ENCODE results near the gene PEX11B. TPM values are rescaled to one million over a fixed set of nuclear protein-coding genes. Genes with fewer than 3 reads are reported as not detected.

The PEX11B gene
- total RNA-seq, 1 experiment from 2014 or later, result 21.6 TPM

DNA sequence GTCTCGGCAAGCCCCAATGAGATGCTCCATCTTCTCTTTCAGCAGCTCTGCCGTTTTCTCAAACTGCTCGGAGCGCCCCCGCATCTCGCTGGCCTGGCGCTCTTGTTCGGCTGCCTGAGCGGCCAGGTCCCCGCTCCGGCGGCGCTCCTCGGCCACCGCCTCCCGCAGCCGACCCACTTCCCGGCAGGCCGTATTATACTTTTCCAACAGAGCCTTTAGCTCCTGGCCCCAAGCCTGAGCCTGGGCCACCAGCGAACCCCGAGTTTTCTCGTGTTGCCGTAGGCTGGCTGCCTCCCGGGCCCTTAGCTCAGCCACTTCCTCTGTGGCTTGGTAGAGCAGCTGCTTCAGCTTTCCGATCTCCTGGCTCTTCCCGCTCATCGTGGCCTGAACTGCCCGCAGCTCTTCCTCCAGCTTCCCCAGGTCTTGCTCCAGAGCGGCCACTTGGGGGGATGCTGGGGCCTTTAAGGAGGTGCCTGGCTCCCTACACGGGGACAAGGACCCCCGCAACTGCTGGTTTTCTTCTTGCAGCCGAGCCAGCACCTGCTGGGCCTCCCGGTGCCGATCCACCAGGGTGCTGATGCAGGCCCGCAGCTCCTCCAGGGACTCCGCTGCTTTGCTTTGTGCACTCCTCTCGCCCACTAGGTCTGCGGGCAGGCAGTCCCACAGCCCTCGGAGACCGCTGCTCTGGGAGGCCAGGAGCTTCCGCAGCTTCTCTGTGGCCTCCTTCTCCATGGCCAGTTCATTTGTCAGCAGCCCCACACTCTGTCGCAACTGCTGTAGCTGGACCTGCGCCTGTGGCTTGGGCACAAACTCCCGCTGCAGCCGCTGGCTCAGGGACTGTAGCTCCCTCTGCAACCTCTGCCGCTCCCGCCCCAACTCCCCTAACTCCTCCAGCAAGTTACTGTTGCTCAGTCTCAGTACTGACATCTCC lies 46.3 kb downstream of the PEX11B start:
- no peak for DNase-seq (ENCODE audit: low read depth)

DNA sequence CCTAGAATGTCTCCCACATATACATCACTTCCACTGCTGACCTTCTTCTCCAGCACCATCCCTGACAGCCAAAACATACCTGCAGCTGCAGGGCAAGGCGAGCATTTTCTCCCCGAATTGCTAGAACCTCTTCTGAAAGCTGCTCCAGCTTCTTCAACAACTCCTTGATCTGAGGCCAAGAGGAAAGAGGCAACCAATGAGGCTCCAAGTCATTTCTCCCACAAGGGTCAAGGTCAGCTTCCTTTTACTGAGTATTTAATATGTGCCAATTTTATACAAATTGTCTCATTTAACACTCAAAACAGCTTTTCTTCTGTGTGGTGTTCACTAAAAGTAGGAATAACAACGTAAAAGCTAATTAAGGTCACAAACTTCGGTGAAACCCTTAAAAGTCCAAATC lies 50.3 kb downstream of the PEX11B start:
- no peak for DNase-seq (ENCODE audit: low read depth)

DNA sequence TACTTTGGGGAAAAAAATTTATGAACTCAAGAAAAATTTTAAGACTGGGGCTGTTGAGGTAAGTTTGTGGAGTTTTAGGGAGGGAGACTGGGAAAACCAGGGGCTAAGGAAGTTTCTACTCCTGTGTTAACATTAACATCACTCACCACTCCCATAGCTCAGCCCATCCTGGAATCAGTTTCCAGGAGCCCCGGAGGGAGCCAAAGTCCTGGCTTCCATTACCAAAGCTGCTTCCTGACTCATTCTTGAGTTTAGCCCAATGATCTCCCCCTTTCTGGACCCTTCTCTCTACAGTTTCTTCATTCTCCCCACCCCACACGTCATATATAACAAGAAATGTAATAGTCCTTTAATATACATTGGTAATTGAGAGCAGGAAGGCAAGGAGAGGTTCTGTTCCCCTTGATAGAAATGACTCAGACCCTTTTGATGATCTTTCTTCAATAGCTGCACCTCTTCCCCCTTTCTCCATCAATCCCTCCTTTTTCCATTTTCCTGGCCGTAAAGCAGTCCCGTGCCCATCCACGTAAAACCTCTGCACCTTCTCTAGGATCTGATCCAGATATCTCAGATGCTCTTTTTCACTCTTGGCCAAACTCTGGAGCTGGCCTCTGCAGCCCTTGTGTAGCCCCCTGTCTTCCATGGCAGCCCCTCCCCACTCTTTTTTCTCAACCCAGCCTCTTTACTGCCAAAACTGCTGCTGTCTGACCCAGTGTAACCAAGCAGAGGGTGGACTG lies 55.1 kb downstream of the PEX11B start:
- no peak for DNase-seq (ENCODE audit: low read depth)

Other genes with a start within 250 kb of the PEX11B start
- 0.69 and 1.3 TPM in 2 replicates for gene PDZK1, start 211.3 kb downstream of the PEX11B start, total RNA-seq (2014; rRNA removed; shearing (Covaris generic))
- not detected in 2 replicates for gene CD160, start 199.2 kb downstream of the PEX11B start, total RNA-seq (2014; rRNA removed; shearing (Covaris generic))
- gene RNF115, start 94.6 kb downstream of the PEX11B start, total RNA-seq (2014; rRNA removed; shearing (Covaris generic)), result 7.2 and 8.9 TPM in 2 replicates
- gene POLR3C, start 94.5 kb downstream of the PEX11B start, total RNA-seq (2014; rRNA removed; shearing (Covaris generic)), result 65.1 and 69.7 TPM in 2 replicates
- 1.8 and 3.2 TPM in 2 replicates for gene NUDT17, start 73.1 kb downstream of the PEX11B start, total RNA-seq (2014; rRNA removed; shearing (Covaris generic))
- 3.9 and 10.2 TPM in 2 replicates for gene PIAS3, start 59.6 kb downstream of the PEX11B start, total RNA-seq (2014; rRNA removed; shearing (Covaris generic))
- gene ANKRD35, start 32.9 kb downstream of the PEX11B start, total RNA-seq (2014; rRNA removed; shearing (Covaris generic)), result not detected in 2 replicates
- 0.27 and 0.40 TPM in 2 replicates for gene ITGA10, start 8.7 kb downstream of the PEX11B start, total RNA-seq (2014; rRNA removed; shearing (Covaris generic))
- 596 and 830 TPM in 2 replicates for gene RBM8A, start 8.8 kb upstream of the PEX11B start, total RNA-seq (2014; rRNA removed; shearing (Covaris generic))
- 16.0 and 21.0 TPM in 2 replicates for gene LIX1L, start 39.3 kb upstream of the PEX11B start, total RNA-seq (2014; rRNA removed; shearing (Covaris generic))
- gene ANKRD34A, start 45.9 kb upstream of the PEX11B start, total RNA-seq (2014; rRNA removed; shearing (Covaris generic)), result 0.63 TPM in 1 of 2 replicates, not detected in the other
- gene POLR3GL, start 46.0 kb upstream of the PEX11B start, total RNA-seq (2014; rRNA removed; shearing (Covaris generic)), result 9.0 and 12.6 TPM in 2 replicates
- 2.6 and 2.8 TPM in 2 replicates for gene TXNIP, start 77.9 kb upstream of the PEX11B start, total RNA-seq (2014; rRNA removed; shearing (Covaris generic))
- not detected in 2 replicates for gene HJV, start 103.0 kb upstream of the PEX11B start, total RNA-seq (2014; rRNA removed; shearing (Covaris generic))
- gene NBPF10, start 226.1 kb upstream of the PEX11B start, total RNA-seq (2014; rRNA removed; shearing (Covaris generic)), result 0.46 and 1.0 TPM in 2 replicates